Activated naive CD4-positive, alpha-beta T cell treated with anti-CD3 and anti-CD28 coated beads, Interleukin-2, amount 10 ng/mL, durations not matched to agents 7 days and 5 days (primary cell): ENCODE measurements around the gene DHPS.

ENCODE experiments used
- CTCF ChIA-PET: fragments of 350-600 bp; sonication (Branson Sonifier 250); formaldehyde crosslinking; loops from one replicate; lab custom pipeline; 2021; ENCODE audit warnings: antibody characterized with exemption; lab: Charles Lee
- DNase-seq: peaks from one replicate; pipeline ENCODE4 v3.0.0-alpha.2; 2020
- H3K27ac Mint-ChIP-seq: one replicate; pipeline ENCODE4 v1.8.0; 2021; ENCODE audit warnings: mild to moderate bottlenecking, moderate library complexity, mixed read lengths
- H3K27me3 Mint-ChIP-seq: one replicate; pipeline ENCODE4 v1.8.0; 2021; ENCODE audit warnings: mild to moderate bottlenecking, mixed read lengths
- H3K36me3 Mint-ChIP-seq: one replicate; pipeline ENCODE4 v1.8.0; 2021; ENCODE audit warnings: mixed read lengths
- H3K4me1 Mint-ChIP-seq: one replicate; pipeline ENCODE4 v1.8.0; 2021; ENCODE audit warnings: mixed read lengths
- H3K4me3 Mint-ChIP-seq: one replicate; pipeline ENCODE4 v1.8.0; 2021; ENCODE audit warnings: mild to moderate bottlenecking, moderate library complexity, mixed read lengths
- H3K9me3 Mint-ChIP-seq: one replicate; pipeline ENCODE4 v1.8.0; 2021; ENCODE audit warnings: mixed read lengths

The DHPS gene

GRCh38 chr19:12676384-12676792, 5.3 kb downstream of the DHPS start:
- CTCF ChIA-PET = interaction anchor here (0.7 to 6.4 kb wide), 9 partner anchors 10 to 171 kb away, joined by 3 to 35 read pairs (median 4); partner anchors contain the start of genes MAN2B1, WDR83 and ZNF564
- H3K4me3 Mint-ChIP-seq = no peak overlapping the region

GRCh38 chr19:12675940-12676339, 5.7 kb downstream of the DHPS start:
- DNase-seq = no peak
- H3K4me1 Mint-ChIP-seq = peaks cover 32% of the 10 kb centered on the region
- H3K4me3 Mint-ChIP-seq = no peak overlapping the region
- H3K36me3 Mint-ChIP-seq = peaks cover 55% of the 10 kb centered on the region
- CTCF ChIA-PET = interaction anchor here (1.1 to 6.4 kb wide), 6 partner anchors 10 to 172 kb away, joined by 3 to 35 read pairs (median 4); partner anchors contain the start of genes MAN2B1 and WDR83
- no peak overlapping the region for H3K27ac Mint-ChIP-seq
- H3K9me3 Mint-ChIP-seq = no peaks in the 10 kb centered on the region
- H3K27me3 Mint-ChIP-seq = no peaks in the 10 kb centered on the region

More at GRCh38 chr19:12676384-12676792, 5.3 kb downstream of the DHPS start:
- peak; percentile 92 for DNase-seq
- Mint-ChIP-seq H3K36me3 (peaks cover 60% of the 10 kb centered on the region), H3K4me1 (peaks cover 35% of the 10 kb centered on the region), H3K27me3 (no peaks in the 10 kb centered on the region), H3K27ac (no peak overlapping the region), H3K9me3 (no peaks in the 10 kb centered on the region)

GRCh38 chr19:12675399-12675798, 6.3 kb downstream of the DHPS start:
- H3K4me3 Mint-ChIP-seq = no peak overlapping the region
- peaks cover 54% of the 10 kb centered on the region for H3K36me3 Mint-ChIP-seq
- no peaks in the 10 kb centered on the region for H3K9me3 Mint-ChIP-seq
- H3K4me1 Mint-ChIP-seq = peaks cover 36% of the 10 kb centered on the region
- CTCF ChIA-PET = interaction anchor here (1.6 to 6.4 kb wide), 2 partner anchors 112 to 114 kb away, joined by 5 to 35 read pairs; no protein-coding TSS in a partner anchor
- H3K27ac Mint-ChIP-seq = no peak overlapping the region
- no peak for DNase-seq
- no peaks in the 10 kb centered on the region for H3K27me3 Mint-ChIP-seq

GRCh38 chr19:12672744-12673143, 8.9 kb downstream of the DHPS start:
- H3K4me1 Mint-ChIP-seq = peaks cover 47% of the 10 kb centered on the region
- CTCF ChIA-PET = interaction anchor here (1.0 to 6.4 kb wide), 10 partner anchors 12 to 749 kb away, joined by 3 to 35 read pairs (median 4); partner anchors contain the start of gene ZNF709

GRCh38 chr19:12670159-12670928, 11.3 kb downstream of the DHPS start:
- CTCF ChIA-PET = interaction anchor here (0.6 to 6.4 kb wide), 5 partner anchors 10 to 106 kb away, joined by 3 to 35 read pairs (median 5); no protein-coding TSS in a partner anchor
- peaks cover 28% of the 10 kb centered on the region for H3K36me3 Mint-ChIP-seq
- H3K4me1 Mint-ChIP-seq = peaks cover 51% of the 10 kb centered on the region

More at GRCh38 chr19:12672744-12673143, 8.9 kb downstream of the DHPS start:
- Mint-ChIP-seq H3K36me3 (peaks cover 46% of the 10 kb centered on the region), H3K9me3 (no peaks in the 10 kb centered on the region), H3K27ac (no peak overlapping the region), H3K4me3 (no peak overlapping the region), H3K27me3 (no peaks in the 10 kb centered on the region)
- no peak for DNase-seq

GRCh38 chr19:12669270-12670158, 12.2 kb downstream of the DHPS start:
- peak; percentile 78 for DNase-seq
- Mint-ChIP-seq H3K27me3 (no peaks in the 10 kb centered on the region), H3K4me3 (peak overlapping the region; percentile 82), H3K36me3 (peaks cover 30% of the 10 kb centered on the region), H3K27ac (peak overlapping the region; percentile 99), H3K4me1 (peaks cover 59% of the 10 kb centered on the region), H3K9me3 (no peaks in the 10 kb centered on the region)
- CTCF ChIA-PET = interaction anchor here (0.6 to 1.3 kb wide), 2 partner anchors 30 to 59 kb away, joined by 3 read pairs; no protein-coding TSS in a partner anchor

More at GRCh38 chr19:12670159-12670928, 11.3 kb downstream of the DHPS start:
- Mint-ChIP-seq H3K4me3 (peak overlapping the region; percentile 82), H3K9me3 (no peaks in the 10 kb centered on the region), H3K27ac (peak overlapping the region; percentile 99), H3K27me3 (no peaks in the 10 kb centered on the region)
- no peak for DNase-seq

- Mint-ChIP-seq H3K36me3 (peaks cover 31% of the 10 kb centered on the region), H3K4me1 (peaks cover 62% of the 10 kb centered on the region), H3K4me3 (peak overlapping the region; percentile 82), H3K27ac (peak overlapping the region; percentile 99), H3K9me3 (no peaks in the 10 kb centered on the region), H3K27me3 (no peaks in the 10 kb centered on the region)
- CTCF ChIA-PET = interaction anchor here (0.9 to 1.3 kb wide), 3 partner anchors 29 to 871 kb away, joined by 3 read pairs; no protein-coding TSS in a partner anchor
- peak; percentile 82 for DNase-seq
Observed at GRCh38 chr19:12668932-12669269, 12.8 kb downstream of the DHPS start.

GRCh38 chr19:12668346-12668745, 13.3 kb downstream of the DHPS start:
- peaks cover 35% of the 10 kb centered on the region for H3K36me3 Mint-ChIP-seq
- peaks cover 67% of the 10 kb centered on the region for H3K4me1 Mint-ChIP-seq
- H3K27ac Mint-ChIP-seq = peak overlapping the region; percentile 99
- H3K9me3 Mint-ChIP-seq = no peaks in the 10 kb centered on the region
- no peaks in the 10 kb centered on the region for H3K27me3 Mint-ChIP-seq
- CTCF ChIA-PET = interaction anchor here (0.7 to 1.0 kb wide), 4 partner anchors 59 to 871 kb away, joined by 3 read pairs; no protein-coding TSS in a partner anchor
- peak overlapping the region; percentile 82 for H3K4me3 Mint-ChIP-seq
- no peak for DNase-seq

GRCh38 chr19:12667731-12668302, 13.9 kb downstream of the DHPS start:
- Mint-ChIP-seq H3K9me3 (no peaks in the 10 kb centered on the region), H3K27me3 (no peaks in the 10 kb centered on the region), H3K27ac (peak overlapping the region; percentile 99), H3K4me3 (peak overlapping the region; percentile 82), H3K4me1 (peaks cover 68% of the 10 kb centered on the region), H3K36me3 (peaks cover 38% of the 10 kb centered on the region)
- CTCF ChIA-PET = interaction anchor here (0.7 to 1.0 kb wide), 4 partner anchors 59 to 870 kb away, joined by 3 read pairs; no protein-coding TSS in a partner anchor
- no peak for DNase-seq

GRCh38 chr19:12666265-12667048, 15.2 kb downstream of the DHPS start, which contains the start of the genes MAN2B1 and WDR83:
MAN2B1 (minus strand) TSS chr19:12666742; CDS start chr19:12666701, 41 bp downstream.
WDR83 (plus strand) TSS chr19:12666807; CDS start chr19:12669791, 2,984 bp downstream.
- Mint-ChIP-seq H3K9me3 (no peaks in the 10 kb centered on the region), H3K27ac (peak within 1 kb of the TSS; percentile 81), H3K4me1 (peaks cover 62% of the 10 kb centered on the region), H3K36me3 (peaks cover 30% of the 10 kb centered on the region), H3K27me3 (no peaks in the 10 kb centered on the region), H3K4me3 (peak within 1 kb of the TSS; percentile 82)
- peak; percentile 85 for DNase-seq
- CTCF ChIA-PET = interaction anchor here (0.7 to 2.0 kb wide), 4 partner anchors 10 to 102 kb away, joined by 3 to 13 read pairs (median 4); no protein-coding TSS in a partner anchor

- Mint-ChIP-seq H3K4me3 (peak overlapping the region; percentile 82), H3K9me3 (no peaks in the 10 kb centered on the region), H3K27me3 (no peaks in the 10 kb centered on the region), H3K27ac (peak overlapping the region; percentile 75), H3K36me3 (peaks cover 37% of the 10 kb centered on the region), H3K4me1 (peaks cover 59% of the 10 kb centered on the region)
- CTCF ChIA-PET = interaction anchor here (0.7 to 2.0 kb wide), 4 partner anchors 11 to 102 kb away, joined by 3 to 13 read pairs (median 4); no protein-coding TSS in a partner anchor
- DNase-seq = peak; percentile 50
Observed at GRCh38 chr19:12665671-12666264, 15.9 kb downstream of the DHPS start.

GRCh38 chr19:12665281-12665573, 16.5 kb downstream of the DHPS start:
- H3K4me3 Mint-ChIP-seq = peak overlapping the region; percentile 82
- H3K27ac Mint-ChIP-seq = peak overlapping the region; percentile 75
- H3K4me1 Mint-ChIP-seq = peaks cover 54% of the 10 kb centered on the region
- peak; percentile 82 for DNase-seq
- H3K27me3 Mint-ChIP-seq = no peaks in the 10 kb centered on the region
- H3K36me3 Mint-ChIP-seq = peaks cover 40% of the 10 kb centered on the region
- no peaks in the 10 kb centered on the region for H3K9me3 Mint-ChIP-seq
- CTCF ChIA-PET = interaction anchor here (1.5 to 2.0 kb wide), 3 partner anchors 25 to 101 kb away, joined by 4 to 13 read pairs (median 5); no protein-coding TSS in a partner anchor
